IPS-15b (cell line): ENCODE results near the gene CA4.
"Not testable (repeated sequence)": the region's sequence is repeated elsewhere in the genome, so short reads cannot be mapped to it uniquely, and the experiment has no call there.

Experiments
- H3K27me3 ChIP-seq: one replicate; pipeline ENCODE4 v1.6.1; 2013; ENCODE audit warnings: low read length; ENCODE audit not compliant: control insufficient read depth, insufficient read depth
- H3K36me3 ChIP-seq: one replicate; pipeline ENCODE4 v1.6.1; 2013; ENCODE audit warnings: low read length; ENCODE audit not compliant: control insufficient read depth, insufficient read depth
- H3K4me1 ChIP-seq: one replicate; pipeline ENCODE4 v1.6.1; 2013; ENCODE audit warnings: mild to moderate bottlenecking, low read length; ENCODE audit not compliant: control insufficient read depth, insufficient read depth
- H3K4me3 ChIP-seq: one replicate; pipeline ENCODE4 v1.5.1; 2013; ENCODE audit warnings: low read depth, low read length
- H3K9ac ChIP-seq: one replicate; pipeline ENCODE4 v1.6.1; 2013; ENCODE audit warnings: low read depth, mild to moderate bottlenecking, low read length
- H3K9me3 ChIP-seq: one replicate; pipeline ENCODE4 v1.6.1; 2013; ENCODE audit warnings: mild to moderate bottlenecking, low read length; ENCODE audit not compliant: control insufficient read depth, insufficient read depth

Gene CA4

DNA sequence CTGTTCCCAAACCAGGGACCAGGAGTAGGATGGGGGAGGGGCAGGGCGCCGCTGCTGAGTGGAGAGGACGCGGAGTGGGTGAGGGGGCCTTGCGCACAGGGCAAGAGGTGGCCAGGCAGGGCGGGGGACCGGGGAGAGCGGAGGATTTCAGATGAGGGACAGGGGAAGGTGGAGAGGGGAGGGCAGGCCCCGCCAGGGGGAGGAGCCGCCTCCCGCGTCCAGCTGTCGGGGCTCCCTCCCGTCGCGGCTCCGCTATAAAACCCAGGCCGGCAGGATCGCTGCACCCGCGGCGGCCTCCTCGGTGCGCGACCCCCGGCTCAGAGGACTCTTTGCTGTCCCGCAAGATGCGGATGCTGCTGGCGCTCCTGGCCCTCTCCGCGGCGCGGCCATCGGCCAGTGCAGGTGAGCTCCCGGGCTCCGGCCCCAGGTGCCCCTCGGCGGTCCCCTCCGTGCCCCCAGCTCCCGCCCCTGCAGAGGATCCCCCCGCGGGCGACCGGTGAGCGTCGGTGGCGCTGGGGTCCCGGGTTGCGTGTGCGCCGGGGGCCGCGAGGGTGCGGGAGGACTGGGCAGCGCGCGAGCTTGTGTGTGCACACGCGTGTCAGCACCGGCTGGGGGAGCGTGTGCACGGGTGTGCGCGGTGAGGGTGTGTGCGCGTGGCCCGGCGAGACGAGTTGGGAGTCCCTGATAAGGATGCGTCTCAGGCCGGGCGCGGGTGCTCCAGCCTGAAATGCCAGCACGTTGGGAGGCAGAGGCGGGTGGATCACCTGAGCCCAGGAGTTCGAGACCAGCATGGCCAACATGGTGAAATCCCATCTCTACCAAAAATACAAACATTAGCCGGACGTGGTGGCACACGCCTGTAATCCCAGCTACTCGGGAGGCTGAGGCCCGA is at the start of gene CA4:
Gene CA4 (plus strand): TSS at position 283 of the 892 bp plus-strand sequence. CDS start 62 bp downstream, at position 345.
- Histone ChIP-seq H3K36me3 (peaks cover 3% of the 10 kb centered on the region), H3K4me1 (peaks cover 21% of the 10 kb centered on the region), H3K9me3 (no peaks in the 10 kb centered on the region), H3K9ac (no peak within 1 kb of the TSS), H3K4me3 (peak within 1 kb of the TSS; percentile 53), H3K27me3 (peaks cover 45% of the 10 kb centered on the region)

DNA sequence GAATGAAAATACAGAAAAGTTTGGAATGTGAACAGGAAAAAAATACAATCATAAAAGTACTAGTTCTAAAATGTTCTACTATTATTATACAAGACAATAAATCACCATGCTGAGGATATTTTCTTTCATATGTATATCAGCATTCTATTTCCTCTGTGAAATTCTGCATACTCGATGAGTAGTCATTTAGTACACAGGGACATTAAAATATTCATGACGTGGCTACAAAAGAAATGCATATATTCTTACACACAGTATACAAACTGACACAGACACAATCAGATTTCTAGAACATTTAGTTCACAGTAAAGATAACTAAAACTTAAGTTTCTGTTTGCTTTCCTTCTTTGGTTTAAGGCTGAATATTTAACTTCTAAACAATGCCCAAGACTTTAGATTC is 49.2 kb upstream of the CA4 start:
- H3K4me1 ChIP-seq: not testable (repeated sequence)

DNA sequence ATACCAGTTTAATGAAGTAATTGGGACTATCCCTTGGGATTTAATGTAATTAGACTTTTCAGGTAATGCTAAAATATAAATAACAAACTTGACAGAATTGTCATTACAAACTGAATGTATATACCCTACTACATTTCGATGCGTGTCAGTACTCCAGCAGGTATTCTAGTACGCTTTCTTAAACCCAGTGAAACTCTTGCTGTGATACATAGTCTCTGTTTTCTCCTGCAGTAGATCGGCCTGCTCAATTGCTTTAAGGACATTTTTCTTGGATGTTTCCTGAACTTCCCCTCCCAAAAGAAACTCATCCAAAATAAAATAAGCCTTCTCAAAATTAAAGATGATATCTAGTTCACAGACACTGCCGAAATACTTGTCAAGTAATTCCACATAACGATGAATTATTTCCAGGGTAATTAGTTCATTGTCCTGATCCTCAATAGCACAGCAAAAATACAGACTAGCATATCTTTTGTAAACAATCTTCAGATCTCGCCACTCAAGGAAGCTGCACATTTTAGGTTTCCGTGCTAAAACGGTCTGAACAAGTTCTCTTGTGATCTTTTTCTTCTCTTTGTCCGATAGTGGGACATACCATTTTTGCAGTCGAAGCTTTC is 47.6 kb upstream of the CA4 start:
- H3K4me1 ChIP-seq, H3K4me3 ChIP-seq, H3K9me3 ChIP-seq, H3K9ac ChIP-seq, H3K27me3 ChIP-seq, H3K36me3 ChIP-seq: not testable (repeated sequence)

More for the DNA sequence above, 49.2 kb upstream of the CA4 start:
- H3K36me3 ChIP-seq, H3K4me3 ChIP-seq, H3K27me3 ChIP-seq, H3K9ac ChIP-seq, H3K9me3 ChIP-seq: not testable (repeated sequence)

DNA sequence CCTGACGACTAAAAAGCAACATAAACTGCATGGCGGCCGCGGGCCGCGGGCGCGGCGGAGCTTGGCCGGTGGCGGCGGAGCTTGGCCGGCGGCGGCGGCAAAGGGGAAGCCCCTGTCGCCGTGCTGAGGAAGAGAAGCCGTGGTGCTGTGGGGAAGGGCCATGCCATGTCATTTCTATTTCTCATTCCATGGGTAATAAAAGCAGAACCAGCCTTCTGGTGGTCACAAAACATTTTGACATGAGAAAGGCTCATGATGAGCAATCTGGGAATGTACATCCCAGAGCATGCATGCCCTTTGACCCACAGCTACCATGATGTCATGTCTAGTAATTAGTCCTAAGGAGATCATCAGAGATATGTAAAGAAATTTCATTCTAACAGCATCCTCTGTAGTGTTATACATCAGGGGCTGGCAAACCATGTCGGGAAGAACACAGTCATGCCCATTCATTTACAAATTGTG is 47.1 kb upstream of the CA4 start:
- Histone ChIP-seq H3K4me1 (peaks cover 2% of the 10 kb centered on the region), H3K36me3 (no peaks in the 10 kb centered on the region), H3K9ac (no peak overlapping the region), H3K9me3 (no peaks in the 10 kb centered on the region), H3K27me3 (no peaks in the 10 kb centered on the region), H3K4me3 (no peak overlapping the region)

DNA sequence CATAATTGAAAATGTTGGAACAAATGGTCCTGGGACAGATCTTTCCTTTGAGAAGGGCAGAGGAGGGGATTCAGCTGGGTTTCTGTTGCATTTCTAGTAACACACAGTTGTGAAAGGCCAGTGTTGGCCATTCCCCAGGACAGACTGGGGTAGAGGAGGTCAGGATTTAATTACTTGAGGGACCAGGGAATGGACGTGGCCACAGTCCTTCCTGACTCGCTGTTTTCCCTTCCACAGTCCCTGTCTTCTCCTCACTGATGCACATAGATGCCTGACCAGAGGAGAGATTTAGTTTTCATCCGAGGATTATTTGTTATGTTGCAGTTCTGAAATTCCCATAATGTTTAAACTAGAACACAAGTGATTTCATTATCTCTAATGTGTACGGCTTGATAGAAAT is 45.8 kb upstream of the CA4 start:
- Histone ChIP-seq H3K4me1 (peaks cover 2% of the 10 kb centered on the region), H3K9me3 (no peaks in the 10 kb centered on the region)

DNA sequence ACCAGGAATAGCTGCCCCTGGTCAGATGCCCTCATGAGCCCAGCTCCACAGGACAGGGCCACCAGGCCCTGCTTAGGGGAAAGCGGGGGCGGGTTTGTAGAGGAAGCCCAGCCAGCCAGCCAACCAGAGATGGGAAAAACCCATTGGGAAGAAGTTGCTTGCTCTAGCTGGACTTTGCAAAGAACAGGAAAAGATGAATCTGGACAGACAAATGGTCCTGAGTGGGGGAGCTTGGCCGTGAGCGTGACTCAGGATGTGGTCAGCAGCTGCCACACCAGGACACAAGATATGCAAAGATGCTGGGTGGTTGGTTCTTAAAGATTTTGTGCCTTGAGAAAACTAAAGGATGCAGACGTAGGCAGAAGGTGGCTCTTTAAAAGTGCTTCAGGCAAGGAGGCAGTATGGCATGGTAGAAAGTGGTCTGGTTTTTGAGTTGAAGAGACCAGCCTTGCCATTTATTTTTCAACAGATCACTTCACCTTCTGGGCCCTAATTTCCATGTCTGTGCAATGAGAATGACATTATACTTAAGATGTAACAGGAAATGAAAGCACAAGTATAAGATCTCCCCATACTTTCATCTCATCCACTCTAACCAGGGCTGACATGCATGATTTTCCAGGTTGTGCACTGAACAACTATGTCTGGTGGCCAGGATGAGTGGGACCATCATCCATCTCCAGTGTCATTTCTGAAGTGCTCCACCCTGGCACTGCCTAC is 43.3 kb upstream of the CA4 start:
- Histone ChIP-seq H3K4me3 (no peak overlapping the region), H3K4me1 (peaks cover 2% of the 10 kb centered on the region), H3K9me3 (no peaks in the 10 kb centered on the region), H3K27me3 (no peaks in the 10 kb centered on the region), H3K9ac (no peak overlapping the region), H3K36me3 (no peaks in the 10 kb centered on the region)

More for the DNA sequence above, 45.8 kb upstream of the CA4 start:
- H3K4me3 ChIP-seq: no peak overlapping the region
- H3K36me3 ChIP-seq: no peaks in the 10 kb centered on the region
- no peaks in the 10 kb centered on the region for H3K27me3 ChIP-seq
- H3K9ac ChIP-seq: no peak overlapping the region

DNA sequence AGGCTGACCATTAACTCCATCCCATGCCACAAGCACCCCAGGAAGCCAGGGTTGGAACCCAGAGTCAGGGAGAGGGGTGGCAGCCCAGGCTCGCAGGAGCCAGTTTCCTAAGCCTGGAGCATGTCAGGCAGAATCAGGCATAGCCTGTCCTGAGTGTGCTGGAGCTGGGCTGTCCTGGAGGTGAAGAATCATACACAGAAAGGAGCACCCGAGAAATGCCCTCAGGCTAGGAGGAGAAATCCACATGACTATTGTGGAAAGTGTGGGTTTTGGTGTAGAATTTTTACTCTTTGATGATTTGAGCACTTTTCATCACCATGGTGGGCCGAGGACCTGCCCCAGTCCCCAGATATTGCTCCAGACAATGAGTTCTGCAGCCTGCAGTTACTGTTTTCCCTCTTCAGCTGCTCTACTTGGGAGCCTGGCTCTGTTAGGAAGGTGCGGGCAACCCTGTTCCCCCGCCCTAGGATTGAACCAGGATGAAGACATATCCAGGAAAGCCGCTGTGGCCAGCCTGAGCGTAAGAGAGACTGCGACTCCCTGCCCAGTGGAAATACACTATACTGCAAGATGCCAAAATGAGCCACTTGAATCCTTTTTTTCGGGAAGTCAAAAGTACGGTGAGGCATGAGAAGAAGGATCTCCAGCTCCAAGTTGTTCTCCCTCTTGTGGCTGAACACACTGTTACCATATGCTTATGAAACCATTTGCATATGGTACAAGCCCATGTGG is 42.1 kb upstream of the CA4 start:
- H3K4me1 ChIP-seq: peaks cover under 1% of the 10 kb centered on the region
- H3K27me3 ChIP-seq: no peaks in the 10 kb centered on the region
- H3K4me3 ChIP-seq: no peak overlapping the region
- H3K9me3 ChIP-seq: no peaks in the 10 kb centered on the region
- H3K36me3 ChIP-seq: no peaks in the 10 kb centered on the region
- no peak overlapping the region for H3K9ac ChIP-seq

DNA sequence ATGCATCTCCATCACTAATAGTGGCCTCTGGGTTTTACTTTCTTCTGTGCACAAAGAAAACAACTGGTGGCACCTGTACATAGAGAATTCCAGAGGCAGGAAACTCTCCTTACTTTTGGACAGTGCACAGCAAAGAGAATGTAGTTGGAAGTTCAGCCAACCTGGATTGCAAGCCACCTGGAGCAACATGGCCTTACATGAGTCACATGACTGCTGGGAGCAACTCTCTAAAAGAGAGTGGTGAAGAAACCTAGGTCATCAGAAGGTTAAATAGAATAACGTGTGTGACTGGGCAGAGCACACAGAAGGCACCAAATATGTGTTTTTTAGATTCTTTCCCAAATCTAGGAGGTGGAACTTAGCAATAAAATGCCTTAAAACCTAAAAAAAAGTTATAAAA is 41.5 kb upstream of the CA4 start:
- H3K9me3 ChIP-seq, H3K36me3 ChIP-seq, H3K4me1 ChIP-seq, H3K4me3 ChIP-seq, H3K27me3 ChIP-seq, H3K9ac ChIP-seq: not testable (repeated sequence)

DNA sequence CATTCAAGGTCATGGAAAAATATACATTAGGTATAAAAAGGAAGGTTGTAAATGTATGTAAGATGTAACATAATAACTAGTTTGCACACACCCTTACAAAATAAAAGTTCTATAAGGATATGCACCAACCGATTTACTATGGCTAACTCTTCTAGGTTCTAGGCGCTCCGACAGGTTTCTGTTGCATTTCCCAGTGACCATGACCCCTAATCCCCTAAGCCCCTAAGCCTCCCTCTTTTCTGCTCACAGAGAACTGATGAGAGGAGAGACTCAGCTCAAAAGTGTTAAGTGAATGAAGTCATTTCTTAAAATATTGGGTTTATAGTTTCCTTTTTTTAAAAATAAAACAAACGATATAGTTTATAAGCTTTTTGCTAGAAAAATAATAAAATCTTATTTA is 41.1 kb upstream of the CA4 start:
- H3K4me1 ChIP-seq: no peaks in the 10 kb centered on the region
- no peaks in the 10 kb centered on the region for H3K36me3 ChIP-seq
- no peak overlapping the region for H3K4me3 ChIP-seq
- H3K9ac ChIP-seq: no peak overlapping the region
- no peaks in the 10 kb centered on the region for H3K9me3 ChIP-seq
- no peaks in the 10 kb centered on the region for H3K27me3 ChIP-seq

DNA sequence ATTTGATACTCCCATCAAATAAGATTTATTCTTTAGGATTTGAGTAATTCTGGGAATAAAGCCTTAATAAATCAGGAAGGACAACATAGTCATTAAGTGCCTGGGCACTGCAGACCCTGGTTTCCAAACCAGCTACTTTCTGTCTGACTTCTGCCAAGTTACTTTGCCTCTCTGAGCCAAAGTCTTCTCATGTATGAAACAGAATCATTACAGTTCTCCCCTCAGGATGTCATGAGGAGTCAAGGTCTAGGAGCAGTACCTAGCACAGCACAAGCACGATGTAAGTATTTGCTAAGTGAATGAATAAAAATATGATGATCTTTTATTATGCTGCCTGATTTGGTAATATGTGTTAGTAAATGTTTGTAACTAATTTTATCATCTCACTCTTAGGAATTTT is 40.6 kb upstream of the CA4 start:
- Histone ChIP-seq H3K4me3 (no peak overlapping the region), H3K9me3 (no peaks in the 10 kb centered on the region), H3K36me3 (no peaks in the 10 kb centered on the region), H3K9ac (no peak overlapping the region), H3K27me3 (no peaks in the 10 kb centered on the region), H3K4me1 (no peaks in the 10 kb centered on the region)

DNA sequence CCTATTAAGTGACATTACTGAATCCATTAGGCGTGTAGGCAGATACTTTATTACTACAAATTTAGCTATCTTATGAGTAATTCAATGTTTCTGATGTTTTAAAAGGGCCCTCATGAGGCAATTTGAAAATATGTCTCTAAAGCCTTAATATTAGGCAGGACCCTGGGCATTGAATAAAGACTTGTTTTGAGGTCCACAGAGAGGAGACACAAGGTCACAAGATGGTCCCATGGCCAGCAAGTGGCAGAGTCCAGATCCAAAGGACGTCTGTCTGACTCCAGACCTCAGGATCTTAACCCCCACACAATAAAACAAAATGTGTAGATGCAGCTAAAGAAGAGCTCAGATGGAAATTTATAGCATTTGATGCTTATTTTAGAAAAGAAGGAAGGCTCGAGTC is 39.2 kb upstream of the CA4 start:
- Histone ChIP-seq H3K36me3 (no peaks in the 10 kb centered on the region), H3K9ac (no peak overlapping the region), H3K4me3 (no peak overlapping the region), H3K9me3 (no peaks in the 10 kb centered on the region), H3K4me1 (no peaks in the 10 kb centered on the region), H3K27me3 (no peaks in the 10 kb centered on the region)
